Measurements from ENCODE around the gene SCARF2. TPM values are rescaled to one million over a fixed set of nuclear protein-coding genes. Genes with fewer than 3 reads are reported as not detected.

Gene SCARF2
- total and polyA plus RNA-seq, 2 of the 8 experiments (the other 6 are each of a cell fraction or from before 2014, with no cell fraction given) = 4.2 to 9.8 TPM

GRCh38 chr22:20395907-20396287, 41.7 kb downstream of the SCARF2 start:
- WGBS, 2 experiments (ENCODE audit: extremely low coverage in 1 of 2, insufficient coverage in 1 of 2, insufficient read length in 1 of 2, insufficient replicate concordance in 2 of 2, low coverage in 1 of 2, low lambda C conversion rate in 2 of 2, missing lambda C conversion rate in 1 of 2) = 78% methylated on average over 2 of the region's 2 CpGs; no CpG with 5 or more reads in 1 of the 2 experiments
- Histone ChIP-seq H2BK120ac (replicated peaks; ENCODE audit: low read depth, low read length) (no peak overlapping the region), H3K23me2 (ENCODE audit: low read depth, low read length) (peaks cover 5% of the 10 kb centered on the region; the same call in 1 of the 2 replicates), H3K56ac (replicated peaks; ENCODE audit: insufficient read length, low read depth, low read length) (no peak overlapping the region), H4K5ac (ENCODE audit: insufficient read length, low read depth, low read length) (no peak overlapping the region), H3K18ac (ENCODE audit: extremely low read depth, low read length) (no peak overlapping the region), H4K8ac (ENCODE audit: extremely low read depth, insufficient read depth, low read length) (no peak overlapping the region), H3K14ac (ENCODE audit: insufficient read length) (no peak overlapping the region), H2BK20ac (ENCODE audit: low read length) (no peak overlapping the region), H2BK12ac (ENCODE audit: low read depth, low read length) (no peak overlapping the region), H3K79me2 (ENCODE audit: control insufficient read depth in 1 of 2, insufficient read depth in 2 of 2, low read length in 2 of 2) (peaks cover 4 to 50% of the 10 kb centered on the region in 2 experiments; a peak in 3 of 4 replicates), H3K27ac (ENCODE audit: low read depth, low read length) (no peak overlapping the region), H2BK5ac (ENCODE audit: low read depth, low read length) (no peak overlapping the region), H3K4me1 (replicated peaks in 1 of 4; ENCODE audit: control insufficient read depth in 3 of 4, insufficient read depth in 4 of 4, low read length in 3 of 4) (peaks cover 0 to 10% (median 8%) of the 10 kb centered on the region in 4 experiments; a peak in 5 of 7 replicates), H3K36me3 (ENCODE audit: control insufficient read depth in 2 of 4, insufficient read depth in 4 of 4, low read length in 3 of 4) (no peaks in the 10 kb centered on the region; a peak in 2 of 8 replicates), H2AK5ac (ENCODE audit: low read depth, low read length) (no peak overlapping the region; the same call in 1 of the 2 replicates), H3K4ac (replicated peaks; ENCODE audit: insufficient read length, low read depth, low read length) (no peak overlapping the region), H4K20me1 (replicated peaks in 1 of 2; ENCODE audit: control insufficient read depth in 1 of 2, insufficient read depth in 2 of 2, low read length in 2 of 2) (peaks cover 2 to 15% of the 10 kb centered on the region in 2 experiments), H3K23ac (ENCODE audit: insufficient read length) (no peak overlapping the region), H3K79me1 (ENCODE audit: low read depth, low read length) (peaks cover 10% of the 10 kb centered on the region), H3K9me3 (ENCODE audit: insufficient read depth in 2 of 2, low read depth in 1 of 2, low read length in 1 of 2) (no peaks in the 10 kb centered on the region), H3K4me3 (ENCODE audit: extremely low read depth in 1 of 4, insufficient read depth in 2 of 4, low read depth in 3 of 4, low read length in 4 of 4) (no peak overlapping the region), H2AFZ (ENCODE audit: low read length) (no peak overlapping the region), H3K27me3 (replicated peaks in 1 of 4; ENCODE audit: control insufficient read depth in 3 of 4, extremely low read depth in 1 of 4, insufficient read depth in 3 of 4, low read length in 3 of 4) (no peaks in the 10 kb centered on the region), H3K4me2 (ENCODE audit: insufficient read depth in 1 of 2, low read depth in 2 of 2, low read length in 2 of 2) (peak overlapping the region; percentile 87 to 92; a peak in 2 of 4 replicates), H4K91ac (replicated peaks; ENCODE audit: insufficient read length, low read length) (no peak overlapping the region), H2BK15ac (ENCODE audit: low read length) (no peak overlapping the region), H3K9ac (replicated peaks in 1 of 4; ENCODE audit: extremely low read depth in 1 of 4, low read depth in 3 of 4, low read length in 3 of 4) (no peak overlapping the region)
- DNase-seq (ENCODE audit: low read depth in 1 of 2, low spot score in 2 of 2) (no peak), FAIRE-seq (no peak)
- CTCF ChIA-PET (ENCODE audit: partially characterized antibody) = interaction anchor here (0.7 to 1.5 kb wide), 4 partner anchors 11 to 1285 kb away, joined by 3 to 5 read pairs (median 4); partner anchors contain the start of gene DGCR6L
- POLR2A ChIA-PET (ENCODE audit: partially characterized antibody) = interaction anchor here (1.2 to 1.8 kb wide), 2 partner anchors 10 to 43 kb away, joined by 4 read pairs; no protein-coding TSS in a partner anchor
- TF ChIP-seq JUND (IDR thresholded peaks at IDR 0.05; ENCODE audit: low read length) = no peak
- no peak for TF ChIP-seq CBX5 (IDR thresholded peaks at IDR 0.05; ENCODE audit: low read depth, low read length)
- no peak for TF ChIP-seq RAD21 (IDR thresholded peaks at IDR 0.05 in 1 of 2, conservative IDR thresholded peaks at IDR 0.05 in 1 of 2; ENCODE audit: low read depth in 2 of 2, low read length in 2 of 2)
